CD4-positive, CD25-positive, alpha-beta regulatory T cell (primary cell): ENCODE results near the gene DHX36. TPM values are rescaled to one million over a fixed set of nuclear protein-coding genes. Genes with fewer than 3 reads are reported as not detected.

ENCODE experiments used
- ATAC-seq, 2 donors: fragments of 150-1000 bp; cut with Tn5 transposase; one replicate each; pipeline ENCODE4 v1.10.0; 2021; ENCODE audit warnings: low read depth in 2 of 2, moderate number of reproducible peaks in 2 of 2, moderate library complexity in 1 of 2
- DNase-seq, 3 donors: peaks; one replicate each; pipeline versions ENCODE4 v3.0.0 to v3.0.0-alpha.2; 2012 to 2022; ENCODE audit warnings: mixed read lengths in 1 of 3
- H3K27ac ChIP-seq: one replicate; pipeline ENCODE4 v1.7.0; 2013; ENCODE audit warnings: mild to moderate bottlenecking, low read length; ENCODE audit not compliant: insufficient read depth, poor library complexity, severe bottlenecking
- H3K27me3 ChIP-seq: one replicate; pipeline ENCODE4 v1.7.0; 2013; ENCODE audit warnings: low read length; ENCODE audit not compliant: control insufficient read depth, insufficient read depth
- H3K36me3 ChIP-seq: one replicate; pipeline ENCODE4 v1.7.0; 2013; ENCODE audit warnings: mild to moderate bottlenecking, low read length, moderate library complexity; ENCODE audit not compliant: control insufficient read depth, insufficient read depth
- H3K4me1 ChIP-seq: 2 replicates; pipeline ENCODE4 v1.7.0; 2013; ENCODE audit warnings: mild to moderate bottlenecking, low read length; ENCODE audit not compliant: insufficient read depth, control insufficient read depth, poor library complexity, severe bottlenecking
- H3K4me3 ChIP-seq: one replicate; pipeline ENCODE4 v1.7.0; 2013; ENCODE audit warnings: low read depth, mild to moderate bottlenecking, low read length, moderate library complexity
- H3K9me3 ChIP-seq, 2 experiments: 1 replicate in 1 of 2; 2 replicates in 1 of 2; pipeline ENCODE4 v1.7.0; 2013; ENCODE audit warnings: low read length in 2 of 2, mild to moderate bottlenecking in 1 of 2, moderate library complexity in 1 of 2; ENCODE audit not compliant: control insufficient read depth in 2 of 2
- H3K27ac Mint-ChIP-seq, 3 donors: one replicate each; pipeline ENCODE4 v1.8.0; 2020 to 2022; ENCODE audit warnings: mild to moderate bottlenecking in 3 of 3, mixed read lengths in 3 of 3, moderate library complexity in 2 of 3
- H3K27me3 Mint-ChIP-seq: one replicate; pipeline ENCODE4 v1.8.0; 2022; ENCODE audit warnings: mild to moderate bottlenecking, mixed read lengths
- H3K36me3 Mint-ChIP-seq: one replicate; pipeline ENCODE4 v1.8.0; 2020; ENCODE audit warnings: mixed read lengths
- H3K4me1 Mint-ChIP-seq, 4 donors: one replicate each; pipeline ENCODE4 v1.8.0; 2020 to 2022; ENCODE audit warnings: mixed read lengths in 4 of 4, mild to moderate bottlenecking in 1 of 4
- H3K4me3 Mint-ChIP-seq, 4 donors: one replicate each; pipeline ENCODE4 v1.8.0; 2020 to 2022; ENCODE audit warnings: mild to moderate bottlenecking in 4 of 4, mixed read lengths in 4 of 4, moderate library complexity in 3 of 4
- H3K9me3 Mint-ChIP-seq, 7 donors: one replicate each; pipeline ENCODE4 v1.8.0; 2020 to 2022; ENCODE audit warnings: mixed read lengths in 7 of 7, mild to moderate bottlenecking in 3 of 7, moderate library complexity in 2 of 7
- polyA plus RNA-seq, 4 donors: library from polyadenylated mRNA; unstranded; fragments of 300-500 nt; fragmentation: Illumina TruSeq; gene quantifications; one replicate each; pipeline ENCODE4 v1.2.3, GENCODE V29; 2021
- total RNA-seq: library from RNA; stranded (reverse); gene quantifications from one replicate; pipeline ENCODE4 v1.2.3, GENCODE V29; 2022

DHX36 gene
- total and polyA plus RNA-seq, 5 donors from 2014 or later: 11.6 to 121 (median 20.0) TPM

- no peaks in the 10 kb centered on the region for H3K4me1 Mint-ChIP-seq
- no peak overlapping the region for H3K27ac Mint-ChIP-seq
These were observed 84.1 kb downstream of the DHX36 start for GRCh38 chr3:154240235-154240634.

DNA sequence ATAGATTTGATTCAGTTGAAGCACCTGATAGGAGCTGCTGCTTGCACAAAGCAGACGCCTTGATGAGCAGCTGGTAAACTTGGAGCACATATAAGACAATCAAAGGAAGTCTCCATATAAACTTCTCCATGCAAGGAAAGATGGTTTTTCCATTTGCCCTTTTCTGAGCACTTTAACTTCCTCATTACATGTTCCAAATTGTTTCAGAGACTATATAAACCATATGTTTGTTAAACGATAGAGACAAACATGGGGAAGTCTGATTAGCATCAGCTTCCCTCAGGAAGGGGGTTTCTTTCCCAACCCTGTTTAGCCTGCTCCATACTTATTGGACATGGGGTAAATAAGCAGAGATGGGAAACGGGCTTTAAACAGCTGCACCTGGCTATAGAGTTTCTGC is 88.0 kb downstream of the DHX36 start:
- no peak overlapping the region for H3K27ac Mint-ChIP-seq
- Histone ChIP-seq H3K4me1 (no peaks in the 10 kb centered on the region), H3K36me3 (no peaks in the 10 kb centered on the region), H3K9me3 (no peaks in the 10 kb centered on the region), H3K4me3 (no peak overlapping the region), H3K27ac (no peak overlapping the region), H3K27me3 (peaks cover 10% of the 10 kb centered on the region)
- H3K9me3 Mint-ChIP-seq: no peaks in the 10 kb centered on the region
- H3K4me1 Mint-ChIP-seq: no peaks in the 10 kb centered on the region
- ATAC-seq: no peak
- peaks cover 4% of the 10 kb centered on the region for H3K27me3 Mint-ChIP-seq
- no peaks in the 10 kb centered on the region for H3K36me3 Mint-ChIP-seq
- no peak overlapping the region for H3K4me3 Mint-ChIP-seq
- no peak for DNase-seq

More at GRCh38 chr3:154240235-154240634, 84.1 kb downstream of the DHX36 start:
- H3K36me3 ChIP-seq: no peaks in the 10 kb centered on the region
- DNase-seq: no peak
- H3K36me3 Mint-ChIP-seq: no peaks in the 10 kb centered on the region
- no peak overlapping the region for H3K4me3 ChIP-seq
- peaks cover 2% of the 10 kb centered on the region for H3K27me3 ChIP-seq
- H3K4me3 Mint-ChIP-seq: no peak overlapping the region
- H3K27ac ChIP-seq: no peak overlapping the region
- no peak for ATAC-seq
- no peaks in the 10 kb centered on the region for H3K9me3 ChIP-seq
- H3K9me3 Mint-ChIP-seq: no peaks in the 10 kb centered on the region
- H3K27me3 Mint-ChIP-seq: peaks cover 4% of the 10 kb centered on the region
- no peaks in the 10 kb centered on the region for H3K4me1 ChIP-seq

DNA sequence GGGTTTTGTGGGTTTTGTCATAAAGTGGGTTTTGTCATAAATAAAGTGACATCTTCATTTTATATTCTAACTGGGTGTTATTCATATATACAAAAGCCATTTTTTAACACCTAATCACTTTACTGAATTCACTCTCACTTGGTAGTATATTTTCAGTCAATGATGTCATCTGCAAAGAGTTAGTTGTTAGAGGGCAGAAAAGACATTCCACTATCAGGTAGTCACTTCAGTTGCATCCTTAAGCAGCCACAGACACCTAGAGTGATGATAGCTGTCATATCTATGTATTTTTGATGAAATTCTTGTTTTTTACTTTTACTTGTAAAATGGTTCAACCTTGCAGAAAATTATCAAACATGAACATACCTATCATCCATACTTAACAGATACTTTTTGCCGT is 89.0 kb downstream of the DHX36 start:
- Mint-ChIP-seq H3K9me3 (no peaks in the 10 kb centered on the region), H3K27me3 (peaks cover 4% of the 10 kb centered on the region), H3K27ac (no peak overlapping the region), H3K36me3 (no peaks in the 10 kb centered on the region), H3K4me3 (no peak overlapping the region), H3K4me1 (no peaks in the 10 kb centered on the region)
- no peak for DNase-seq
- Histone ChIP-seq H3K36me3 (no peaks in the 10 kb centered on the region), H3K4me3 (no peak overlapping the region), H3K4me1 (no peaks in the 10 kb centered on the region), H3K27ac (no peak overlapping the region), H3K27me3 (peaks cover 10% of the 10 kb centered on the region), H3K9me3 (no peaks in the 10 kb centered on the region)
- ATAC-seq: no peak

DNA sequence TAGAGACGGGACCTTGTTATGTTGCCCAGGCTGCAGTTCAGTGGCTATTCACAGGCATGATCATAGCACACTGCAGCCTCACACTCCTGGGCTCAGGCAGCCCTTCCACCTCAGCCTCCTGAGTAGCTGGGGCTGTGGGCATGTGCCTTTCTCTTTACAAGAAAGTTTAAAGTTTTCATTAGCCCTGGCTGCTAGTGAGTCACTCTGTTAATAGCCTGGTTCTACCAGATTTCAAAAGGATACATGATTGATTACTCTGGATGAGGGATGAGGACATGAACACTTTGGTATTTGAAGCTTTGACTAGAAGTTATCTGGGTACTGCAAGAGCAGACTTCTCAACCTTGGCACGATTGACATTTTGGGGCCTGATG is 95.1 kb downstream of the DHX36 start:
- Histone ChIP-seq H3K36me3 (no peaks in the 10 kb centered on the region), H3K27me3 (peaks cover 8% of the 10 kb centered on the region), H3K9me3 (no peaks in the 10 kb centered on the region), H3K27ac (no peak overlapping the region), H3K4me3 (no peak overlapping the region), H3K4me1 (no peaks in the 10 kb centered on the region)
- no peaks in the 10 kb centered on the region for H3K9me3 Mint-ChIP-seq
- H3K27ac Mint-ChIP-seq: no peak overlapping the region
- H3K36me3 Mint-ChIP-seq: no peaks in the 10 kb centered on the region
- H3K27me3 Mint-ChIP-seq: peaks cover 4% of the 10 kb centered on the region
- ATAC-seq (no peak), DNase-seq (no peak)
- H3K4me1 Mint-ChIP-seq: no peaks in the 10 kb centered on the region
- H3K4me3 Mint-ChIP-seq: no peak overlapping the region

DNA sequence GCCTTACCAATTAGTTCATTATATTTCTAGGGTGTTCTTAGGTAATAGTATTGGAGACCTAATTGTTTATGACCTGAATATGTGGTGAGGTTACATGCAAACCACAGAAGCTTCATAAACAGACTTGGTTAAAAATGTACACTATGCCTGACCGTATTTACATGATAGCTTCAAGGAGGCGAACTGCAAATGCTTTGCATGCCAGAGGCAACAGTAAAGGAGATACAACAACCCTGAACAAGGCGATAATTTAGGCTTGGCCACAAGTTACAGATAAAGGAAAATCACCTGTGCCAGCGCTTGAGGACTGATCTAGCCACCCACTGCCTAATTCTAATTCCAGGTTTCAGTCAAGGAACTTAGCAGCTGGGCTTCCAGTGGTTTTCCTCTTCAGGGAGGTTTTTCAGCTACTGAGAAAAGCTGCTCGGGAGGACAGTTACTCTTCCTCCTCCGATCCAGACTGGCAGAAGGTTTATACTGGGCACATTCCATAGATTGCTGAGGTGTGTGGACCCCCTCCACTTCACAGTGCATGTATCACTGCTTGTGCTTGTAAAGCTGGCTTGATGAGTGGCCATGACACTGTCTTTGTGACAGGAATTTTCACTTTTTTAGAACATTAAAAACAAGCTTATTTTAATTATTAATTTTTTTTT is 95.6 kb downstream of the DHX36 start:
- Mint-ChIP-seq H3K36me3 (no peaks in the 10 kb centered on the region), H3K4me1 (no peaks in the 10 kb centered on the region), H3K27ac (no peak overlapping the region), H3K9me3 (no peaks in the 10 kb centered on the region), H3K4me3 (no peak overlapping the region), H3K27me3 (peaks cover 5% of the 10 kb centered on the region)
- Histone ChIP-seq H3K4me1 (no peaks in the 10 kb centered on the region), H3K9me3 (no peaks in the 10 kb centered on the region), H3K27me3 (peaks cover 7% of the 10 kb centered on the region), H3K36me3 (no peaks in the 10 kb centered on the region), H3K27ac (no peak overlapping the region), H3K4me3 (no peak overlapping the region)
- ATAC-seq (no peak), DNase-seq (no peak)

GRCh38 chr3:154227531-154227930 is 96.8 kb downstream of the DHX36 start:
- Mint-ChIP-seq H3K4me1 (no peaks in the 10 kb centered on the region), H3K36me3 (no peaks in the 10 kb centered on the region), H3K27me3 (peaks cover 5% of the 10 kb centered on the region), H3K4me3 (no peak overlapping the region), H3K9me3 (no peaks in the 10 kb centered on the region), H3K27ac (no peak overlapping the region)
- no peak for ATAC-seq
- no peaks in the 10 kb centered on the region for H3K36me3 ChIP-seq
- no peak for DNase-seq
- no peaks in the 10 kb centered on the region for H3K4me1 ChIP-seq
- H3K9me3 ChIP-seq: no peaks in the 10 kb centered on the region
- H3K4me3 ChIP-seq: no peak overlapping the region
- peaks cover 2% of the 10 kb centered on the region for H3K27me3 ChIP-seq
- H3K27ac ChIP-seq: no peak overlapping the region

DNA sequence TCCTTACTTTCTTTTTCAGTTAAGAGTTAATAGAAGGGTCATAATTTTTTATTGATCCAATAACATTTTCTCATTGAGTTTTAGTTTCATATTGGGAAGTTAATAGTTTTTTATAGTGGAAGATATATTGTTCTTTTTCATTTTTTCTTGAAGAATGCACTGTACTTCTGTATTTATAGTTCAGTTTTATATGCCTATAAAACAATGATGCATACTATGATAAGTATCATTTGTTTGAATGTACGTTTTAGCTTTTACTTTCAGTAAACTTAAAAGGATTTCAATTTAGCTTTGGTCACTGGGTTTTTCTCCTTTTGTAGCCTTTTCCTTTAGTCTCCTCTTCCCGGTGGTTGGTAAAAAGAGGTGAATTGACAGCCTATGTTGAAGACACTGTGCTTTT is 98.8 kb downstream of the DHX36 start:
- Histone ChIP-seq H3K36me3 (no peaks in the 10 kb centered on the region), H3K4me3 (no peak overlapping the region), H3K27me3 (peaks cover 2% of the 10 kb centered on the region), H3K27ac (no peak overlapping the region), H3K9me3 (no peaks in the 10 kb centered on the region), H3K4me1 (no peaks in the 10 kb centered on the region)
- ATAC-seq (no peak), DNase-seq (no peak)
- Mint-ChIP-seq H3K9me3 (no peaks in the 10 kb centered on the region), H3K36me3 (no peaks in the 10 kb centered on the region), H3K27ac (no peak overlapping the region), H3K27me3 (peaks cover 5% of the 10 kb centered on the region), H3K4me1 (no peaks in the 10 kb centered on the region), H3K4me3 (no peak overlapping the region)

DNA sequence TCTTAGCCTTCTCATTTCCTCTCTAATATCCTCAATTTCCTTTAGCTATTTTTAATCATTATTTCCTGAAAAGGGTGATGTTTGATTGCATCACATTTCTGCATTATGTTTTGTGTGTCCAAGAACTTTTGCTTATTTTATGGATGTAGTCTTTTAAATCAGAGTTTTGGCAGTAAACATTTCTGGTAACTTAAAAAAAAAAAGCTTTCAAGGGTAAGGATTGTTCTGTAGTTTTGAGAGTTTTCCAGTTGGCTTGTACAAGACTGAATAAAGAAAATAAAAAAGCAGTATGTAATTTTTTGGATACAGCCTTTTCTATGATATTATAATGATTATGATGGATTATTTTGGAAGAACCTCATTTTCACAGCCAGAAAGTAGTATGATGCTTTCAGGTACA is 99.4 kb downstream of the DHX36 start:
- Mint-ChIP-seq H3K4me1 (no peaks in the 10 kb centered on the region), H3K36me3 (no peaks in the 10 kb centered on the region), H3K9me3 (peaks cover 0 to 2% (median 0%) of the 10 kb centered on the region in 7 donors), H3K4me3 (no peak overlapping the region), H3K27me3 (peaks cover 5% of the 10 kb centered on the region), H3K27ac (no peak overlapping the region)
- Histone ChIP-seq H3K9me3 (no peaks in the 10 kb centered on the region), H3K36me3 (no peaks in the 10 kb centered on the region), H3K4me1 (no peaks in the 10 kb centered on the region), H3K27me3 (no peaks in the 10 kb centered on the region), H3K27ac (no peak overlapping the region), H3K4me3 (no peak overlapping the region)
- ATAC-seq (no peak), DNase-seq (no peak)
